Measurements from ENCODE around the gene PEMT. TPM values are rescaled to one million over a fixed set of nuclear protein-coding genes. Genes with fewer than 3 reads are reported as not detected.

Gene PEMT
- total and polyA plus RNA-seq, 2 of the 4 experiments (the other 2 are of a cell fraction): 23.3 to 49.5 TPM

- CTCF ChIA-PET: no interaction called here
- Histone ChIP-seq H3K27me3 (ENCODE audit: control insufficient read depth, insufficient read depth, low read length) (no peaks in the 10 kb centered on the region), H3K18ac (ENCODE audit: low read depth, low read length) (no peak overlapping the region), H3K23ac (ENCODE audit: low read depth, low read length) (no peak overlapping the region), H2AK5ac (ENCODE audit: low read depth, low read length) (no peak overlapping the region), H3K9ac (ENCODE audit: low read depth, low read length) (no peak overlapping the region), H3K56ac (ENCODE audit: extremely low read depth, insufficient read depth, low read length) (no peak overlapping the region), H3K4me1 (ENCODE audit: control insufficient read depth, insufficient read depth, low read length) (no peaks in the 10 kb centered on the region), H3K79me1 (ENCODE audit: low read depth in 1 of 2, low read length in 2 of 2) (no peaks in the 10 kb centered on the region; a peak in 1 of 4 replicates), H3K36me3 (ENCODE audit: control insufficient read depth, insufficient read depth, low read length) (no peaks in the 10 kb centered on the region), H2BK15ac (ENCODE audit: low read depth, low read length) (no peak overlapping the region), H3K9me3 (ENCODE audit: control insufficient read depth, insufficient read depth, low read length) (no peaks in the 10 kb centered on the region), H4K91ac (ENCODE audit: insufficient read depth, low read depth, low read length) (no peak overlapping the region), H2BK20ac (ENCODE audit: low read depth, low read length) (no peak overlapping the region), H3K4me3 (ENCODE audit: insufficient read depth, low read depth, low read length) (no peak overlapping the region), H2AFZ (replicated peaks; ENCODE audit: low read length, poor library complexity) (no peak overlapping the region), H2AK9ac (replicated peaks; ENCODE audit: low read depth, low read length, poor library complexity) (peak overlapping the region; percentile 3), H2BK120ac (ENCODE audit: low read depth, low read length) (no peak overlapping the region), H3K4me2 (ENCODE audit: low read depth, low read length) (no peak overlapping the region), H3K14ac (replicated peaks; ENCODE audit: low read depth, low read length) (no peak overlapping the region), H3K4ac (ENCODE audit: low read depth, low read length) (no peak overlapping the region), H3K27ac (ENCODE audit: insufficient read depth, low read length) (no peak overlapping the region), H2BK5ac (ENCODE audit: low read depth, low read length, poor library complexity, severe bottlenecking) (no peak overlapping the region), H4K8ac (ENCODE audit: low read depth in 2 of 2, low read length in 2 of 2) (no peak overlapping the region), H4K20me1 (ENCODE audit: insufficient read depth, low read length) (peaks cover 4% of the 10 kb centered on the region; the same call in 1 of the 2 replicates), H4K5ac (ENCODE audit: low read depth, low read length) (no peak overlapping the region), H3K9me1 (ENCODE audit: insufficient read depth, low read length) (no peaks in the 10 kb centered on the region)
- BruUV-seq (replicated peaks): no TSS peak
- POLR2A ChIA-PET (ENCODE audit: unreplicated experiment): no interaction called here
- dilution Hi-C loops (cut with HindIII; ENCODE audit: low sequenced_read_pairs, unreplicated experiment) (no loop called here), in situ Hi-C loops (cut with MboI; ENCODE audit: low sequenced_read_pairs) (no loop called here), intact Hi-C loops (cut with micrococcal nuclease) (no loop called here)
- no peak for ATAC-seq (ENCODE audit: low read depth)
- TF ChIP-seq FOS (IDR thresholded peaks at IDR 0.05; ENCODE audit: low read depth, low read length): no peak
- no peak for TF ChIP-seq BHLHE40 (IDR thresholded peaks at IDR 0.05; ENCODE audit: low read depth, low read length)
- no peak for TF ChIP-seq POLR2A (IDR thresholded peaks at IDR 0.05; ENCODE audit: low read depth, low read length)
- TF ChIP-seq MAZ (IDR thresholded peaks at IDR 0.05; ENCODE audit: borderline replicate concordance, low read depth, low read length): no peak
- TF ChIP-seq NFE2L2 (IDR thresholded peaks at IDR 0.05; ENCODE audit: low read depth, low read length): no peak
- TF ChIP-seq RCOR1 (IDR thresholded peaks at IDR 0.05; ENCODE audit: insufficient replicate concordance, low read length): no peak
- no peak for TF ChIP-seq MAFK (IDR thresholded peaks at IDR 0.05; ENCODE audit: low read depth, low read length)
- TF ChIP-seq USF2 (IDR thresholded peaks at IDR 0.05; ENCODE audit: low read depth, low read length): no peak
- TF ChIP-seq RAD21 (IDR thresholded peaks at IDR 0.05; ENCODE audit: low read length): no peak
- TF ChIP-seq, protein P1, sequence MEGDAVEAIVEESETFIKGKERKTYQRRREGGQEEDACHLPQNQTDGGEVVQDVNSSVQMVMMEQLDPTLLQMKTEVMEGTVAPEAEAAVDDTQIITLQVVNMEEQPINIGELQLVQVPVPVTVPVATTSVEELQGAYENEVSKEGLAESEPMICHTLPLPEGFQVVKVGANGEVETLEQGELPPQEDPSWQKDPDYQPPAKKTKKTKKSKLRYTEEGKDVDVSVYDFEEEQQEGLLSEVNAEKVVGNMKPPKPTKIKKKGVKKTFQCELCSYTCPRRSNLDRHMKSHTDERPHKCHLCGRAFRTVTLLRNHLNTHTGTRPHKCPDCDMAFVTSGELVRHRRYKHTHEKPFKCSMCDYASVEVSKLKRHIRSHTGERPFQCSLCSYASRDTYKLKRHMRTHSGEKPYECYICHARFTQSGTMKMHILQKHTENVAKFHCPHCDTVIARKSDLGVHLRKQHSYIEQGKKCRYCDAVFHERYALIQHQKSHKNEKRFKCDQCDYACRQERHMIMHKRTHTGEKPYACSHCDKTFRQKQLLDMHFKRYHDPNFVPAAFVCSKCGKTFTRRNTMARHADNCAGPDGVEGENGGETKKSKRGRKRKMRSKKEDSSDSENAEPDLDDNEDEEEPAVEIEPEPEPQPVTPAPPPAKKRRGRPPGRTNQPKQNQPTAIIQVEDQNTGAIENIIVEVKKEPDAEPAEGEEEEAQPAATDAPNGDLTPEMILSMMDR (conservative IDR thresholded peaks at IDR 0.05; ENCODE audit: low read depth, low read length): no peak
- no peak for TF ChIP-seq CEBPB (IDR thresholded peaks at IDR 0.05; ENCODE audit: low read depth, low read length)
- TF ChIP-seq ELK1 (IDR thresholded peaks at IDR 0.05; ENCODE audit: borderline replicate concordance, low read depth, low read length): no peak
- no peak for TF ChIP-seq SMC3 (IDR thresholded peaks at IDR 0.05; ENCODE audit: low read depth, low read length)
- TF ChIP-seq MXI1 (IDR thresholded peaks at IDR 0.05; ENCODE audit: borderline replicate concordance, low read depth, low read length): no peak
- TF ChIP-seq CHD1 (IDR thresholded peaks at IDR 0.05; ENCODE audit: low read depth, low read length): no peak
- no peak for TF ChIP-seq RFX5 (IDR thresholded peaks at IDR 0.05; ENCODE audit: low read depth, low read length)
- WGBS, 2 experiments (ENCODE audit: extremely low coverage in 2 of 2, insufficient read length in 1 of 2): 93% methylated on average over 4 of the region's 8 CpGs; no CpG with 5 or more reads in 1 of the 2 experiments
- DNase-seq: no peak
These were observed 33.1 kb downstream of the PEMT start for GRCh38 chr17:17558431-17558830.

All from IMR-90 (cell line).